Left ventricle myocardium inferior (tissue), 1 donor: ENCODE results near the gene TMEM218. TPM values are rescaled to one million over a fixed set of nuclear protein-coding genes. Genes with fewer than 3 reads are reported as not detected.
A peak's percentile ranks its signal among the peaks of the same experiment; 100 is the strongest.

Experiments
- DNase-seq: peaks from one replicate; pipeline ENCODE4 v3.0.0-alpha.2; 2020
- H3K27ac ChIP-seq: fragments of 200-600 bp; replicated peaks from 2 replicates; pipeline ENCODE4 v1.8.0; 2021
- H3K27me3 ChIP-seq: fragments of 200-600 bp; 2 replicates; pipeline ENCODE4 v1.8.0; 2021; ENCODE audit warnings: low read depth
- H3K36me3 ChIP-seq: fragments of 200-600 bp; 2 replicates; pipeline ENCODE4 v1.8.0; 2021
- H3K4me1 ChIP-seq: fragments of 200-600 bp; 2 replicates; pipeline ENCODE4 v1.8.0; 2021
- H3K4me3 ChIP-seq: fragments of 200-600 bp; 2 replicates; pipeline ENCODE4 v1.8.0; 2021; ENCODE audit warnings: mild to moderate bottlenecking, moderate library complexity
- H3K9me3 ChIP-seq: fragments of 200-600 bp; replicated peaks from 2 replicates; pipeline ENCODE4 v1.8.0; 2021
- CTCF ChIP-seq: fragments of 200-600 bp; IDR thresholded peaks from 2 replicates; pipeline ENCODE4 v1.8.0; 2021; ENCODE audit warnings: antibody characterized with exemption, mild to moderate bottlenecking, borderline replicate concordance
- intact Hi-C: fragments of 100-400 bp; cut with micrococcal nuclease; formaldehyde crosslinking; loops from one replicate; pipeline ENCODE4 v1.11.0; 2022
- total RNA-seq: library from RNA; stranded (reverse); fragmentation: NEBNext Ultra II Directional; extraction: Animal tissue kit (Norgen Biotek cat#: 25700); gene quantifications from one replicate; pipeline ENCODE4 v1.2.1, GENCODE V29; 2021
- donor health status: DM: no; HTN: yes; CAD: no; lungs with severe emphysema.

Gene TMEM218
- total RNA-seq, 1 donor from 2014 or later: 6.2 TPM

- H3K9me3 ChIP-seq: no peaks in the 10 kb centered on the region
- H3K36me3 ChIP-seq: no peaks in the 10 kb centered on the region
- H3K27ac ChIP-seq: peak overlapping the region; percentile 33
- TF ChIP-seq CTCF: no peak
- intact Hi-C loops: no loop called here
- no peaks in the 10 kb centered on the region for H3K4me1 ChIP-seq
- H3K27me3 ChIP-seq: peaks cover 87% of the 10 kb centered on the region
- DNase-seq: no peak
- no peak overlapping the region for H3K4me3 ChIP-seq
These were observed 41.6 kb downstream of the TMEM218 start for GRCh38 chr11:125069796-125070195.

- peaks cover under 1% of the 10 kb centered on the region for H3K4me1 ChIP-seq
- intact Hi-C loops: no loop called here
- H3K27ac ChIP-seq: no peak overlapping the region
- H3K36me3 ChIP-seq: no peaks in the 10 kb centered on the region
- TF ChIP-seq CTCF: no peak
- no peak overlapping the region for H3K4me3 ChIP-seq
- peaks cover 87% of the 10 kb centered on the region for H3K27me3 ChIP-seq
- no peak for DNase-seq
- H3K9me3 ChIP-seq: no peaks in the 10 kb centered on the region
These were observed 42.4 kb downstream of the TMEM218 start for GRCh38 chr11:125069008-125069407.

- TF ChIP-seq CTCF: no peak
- Histone ChIP-seq H3K9me3 (no peaks in the 10 kb centered on the region), H3K4me1 (peaks cover 7% of the 10 kb centered on the region), H3K27ac (no peak overlapping the region), H3K36me3 (no peaks in the 10 kb centered on the region), H3K27me3 (peaks cover 83% of the 10 kb centered on the region), H3K4me3 (no peak overlapping the region)
- no peak for DNase-seq
- intact Hi-C loops: no loop called here
These were observed 43.1 kb downstream of the TMEM218 start for GRCh38 chr11:125068368-125068767.

GRCh38 chr11:125064070-125064469 is 47.4 kb downstream of the TMEM218 start:
- no peak for DNase-seq
- TF ChIP-seq CTCF: no peak
- no peak overlapping the region for H3K27ac ChIP-seq
- H3K4me1 ChIP-seq: peaks cover 11% of the 10 kb centered on the region
- H3K36me3 ChIP-seq: no peaks in the 10 kb centered on the region
- peak overlapping the region; percentile 73 for H3K4me3 ChIP-seq
- intact Hi-C loops: no loop called here
- H3K9me3 ChIP-seq: no peaks in the 10 kb centered on the region
- H3K27me3 ChIP-seq: peaks cover 51% of the 10 kb centered on the region

GRCh38 chr11:125063429-125064043 is 47.9 kb downstream of the TMEM218 start:
- intact Hi-C loops: no loop called here
- DNase-seq: no peak
- TF ChIP-seq CTCF: no peak
- H3K27me3 ChIP-seq: peaks cover 46% of the 10 kb centered on the region
- H3K4me3 ChIP-seq: peak overlapping the region; percentile 73
- no peaks in the 10 kb centered on the region for H3K9me3 ChIP-seq
- H3K27ac ChIP-seq: peak overlapping the region; percentile 25
- H3K4me1 ChIP-seq: peaks cover 11% of the 10 kb centered on the region
- no peaks in the 10 kb centered on the region for H3K36me3 ChIP-seq
